Trophoblast cell (in vitro differentiated cells and primary cell): ENCODE results near the gene FMNL2.

Experiments used
- DNase-seq, 2 donors: peaks; one replicate each; pipeline ENCODE4 v3.0.0-alpha.2; 2016
- H2AFZ ChIP-seq: 2 replicates; pipeline ENCODE4 v1.6.1; 2013; ENCODE audit warnings: low read length, moderate library complexity, mild to moderate bottlenecking; ENCODE audit not compliant: insufficient read depth, poor library complexity
- H2AK5ac ChIP-seq: 2 replicates; pipeline ENCODE4 v1.6.1; 2013; ENCODE audit warnings: mild to moderate bottlenecking, low read length
- H2BK120ac ChIP-seq: 2 replicates; pipeline ENCODE4 v1.6.1; 2013; ENCODE audit warnings: low read length, mild to moderate bottlenecking, moderate library complexity; ENCODE audit not compliant: insufficient read depth, poor library complexity
- H2BK12ac ChIP-seq: 2 replicates; pipeline ENCODE4 v1.6.1; 2013; ENCODE audit warnings: mild to moderate bottlenecking, low read length, moderate library complexity
- H2BK5ac ChIP-seq: 2 replicates; pipeline ENCODE4 v1.6.1; 2013; ENCODE audit warnings: low read length, low read depth, moderate library complexity, mild to moderate bottlenecking; ENCODE audit not compliant: poor library complexity
- H3K14ac ChIP-seq: 2 replicates; pipeline ENCODE4 v1.6.1; 2013; ENCODE audit warnings: mild to moderate bottlenecking, low read length
- H3K18ac ChIP-seq: 2 replicates; pipeline ENCODE4 v1.6.1; 2013; ENCODE audit warnings: mild to moderate bottlenecking, low read length
- H3K23ac ChIP-seq: 2 replicates; pipeline ENCODE4 v1.6.1; 2013; ENCODE audit warnings: low read length
- H3K27ac ChIP-seq: 2 replicates; pipeline ENCODE4 v1.5.1; 2013; ENCODE audit warnings: low read depth, mild to moderate bottlenecking, inconsistent platforms, low read length, moderate library complexity
- H3K27me3 ChIP-seq: 2 replicates; pipeline ENCODE4 v1.6.1; 2013; ENCODE audit warnings: inconsistent platforms, mild to moderate bottlenecking, low read length, moderate library complexity; ENCODE audit not compliant: insufficient read depth
- H3K36me3 ChIP-seq, 2 experiments: 1 replicate in 1 of 2; 2 replicates in 1 of 2; pipeline ENCODE4 v1.6.1; 2013; ENCODE audit warnings: low read length in 2 of 2, mild to moderate bottlenecking in 2 of 2, moderate library complexity in 1 of 2; ENCODE audit not compliant: insufficient read depth in 2 of 2, control insufficient read depth in 1 of 2
- H3K4ac ChIP-seq: 2 replicates; pipeline ENCODE4 v1.6.1; 2013; ENCODE audit warnings: low read depth, mild to moderate bottlenecking, low read length, moderate library complexity
- H3K4me1 ChIP-seq, 2 experiments: 1 replicate in 1 of 2; 2 replicates in 1 of 2; pipeline ENCODE4 v1.6.1; 2013; ENCODE audit warnings: low read length in 2 of 2, mild to moderate bottlenecking in 2 of 2, moderate library complexity in 1 of 2; ENCODE audit not compliant: insufficient read depth in 2 of 2, control insufficient read depth in 1 of 2
- H3K4me2 ChIP-seq: 2 replicates; pipeline ENCODE4 v1.6.1; 2013; ENCODE audit warnings: inconsistent platforms, mild to moderate bottlenecking, low read length, moderate library complexity
- H3K4me3 ChIP-seq: 2 replicates; pipeline ENCODE4 v1.5.1; 2013; ENCODE audit warnings: mild to moderate bottlenecking, low read depth, low read length, inconsistent platforms
- H3K79me1 ChIP-seq: one replicate; pipeline ENCODE4 v1.6.1; 2013; ENCODE audit warnings: low read length
- H3K79me2 ChIP-seq: 2 replicates; pipeline ENCODE4 v1.6.1; 2013; ENCODE audit warnings: low read length, mild to moderate bottlenecking; ENCODE audit not compliant: control insufficient read depth, insufficient read depth, poor library complexity
- H3K9ac ChIP-seq: 2 replicates; pipeline ENCODE4 v1.6.1; 2013; ENCODE audit warnings: mild to moderate bottlenecking, low read length
- H3K9me3 ChIP-seq: 2 replicates; pipeline ENCODE4 v1.6.1; 2013; ENCODE audit warnings: low read depth, mild to moderate bottlenecking, control low read depth, inconsistent platforms, low read length; ENCODE audit not compliant: insufficient read depth
- H4K12ac ChIP-seq: 2 replicates; pipeline ENCODE4 v1.6.1; 2013; ENCODE audit warnings: low read depth, mild to moderate bottlenecking, low read length, moderate library complexity
- H4K8ac ChIP-seq: 2 replicates; pipeline ENCODE4 v1.6.1; 2013; ENCODE audit warnings: low read depth, mild to moderate bottlenecking, low read length, moderate library complexity
- H4K91ac ChIP-seq: one replicate; pipeline ENCODE4 v1.6.1; 2013; ENCODE audit warnings: low read depth, mild to moderate bottlenecking, low read length, moderate library complexity
- WGBS: extraction: QIAGEN DNeasy Blood & Tissue Kit; methylation state at CpG from one replicate; pipeline ENCODE4 v1.1.7; 2013; ENCODE audit warnings: missing lambda C conversion rate; ENCODE audit not compliant: insufficient read length, insufficient coverage; ENCODE audit errors: extremely low coverage; 5-methylcytosine and 5-hydroxymethylcytosine counted together

The FMNL2 gene

GRCh38 chr2:152301131-152301530 lies 33.8 kb upstream of the FMNL2 start:
- Histone ChIP-seq H4K8ac (no peak overlapping the region), H2BK120ac (no peak overlapping the region), H3K14ac (no peak overlapping the region), H3K4me2 (no peak overlapping the region), H3K36me3 (no peaks in the 10 kb centered on the region), H2BK12ac (no peak overlapping the region), H3K27me3 (no peaks in the 10 kb centered on the region), H2AK5ac (no peak overlapping the region), H3K79me2 (no peaks in the 10 kb centered on the region), H3K18ac (no peak overlapping the region), H3K4ac (no peak overlapping the region), H3K4me1 (peaks cover 4 to 5% of the 10 kb centered on the region in 2 experiments), H3K27ac (no peak overlapping the region), H2BK5ac (no peak overlapping the region), H3K79me1 (no peaks in the 10 kb centered on the region), H3K9me3 (no peaks in the 10 kb centered on the region), H3K23ac (no peak overlapping the region), H4K12ac (no peak overlapping the region), H3K9ac (no peak overlapping the region), H2AFZ (no peak overlapping the region), H4K91ac (no peak overlapping the region), H3K4me3 (no peak overlapping the region)
- peak; percentile 57 to 82 for DNase-seq
- WGBS = no CpG with 5 or more reads among the region's 3 CpGs

- Histone ChIP-seq H2BK5ac (no peak overlapping the region), H4K91ac (no peak overlapping the region), H3K4me1 (peaks cover 4 to 5% of the 10 kb centered on the region in 2 experiments), H3K9me3 (no peaks in the 10 kb centered on the region), H3K9ac (no peak overlapping the region), H2BK120ac (no peak overlapping the region), H3K4me2 (no peak overlapping the region), H3K36me3 (no peaks in the 10 kb centered on the region), H2AK5ac (no peak overlapping the region), H3K14ac (no peak overlapping the region), H3K79me2 (no peaks in the 10 kb centered on the region), H3K79me1 (no peaks in the 10 kb centered on the region), H3K23ac (no peak overlapping the region), H3K4ac (no peak overlapping the region), H3K18ac (no peak overlapping the region), H3K27me3 (no peaks in the 10 kb centered on the region), H4K12ac (no peak overlapping the region), H2BK12ac (no peak overlapping the region), H2AFZ (no peak overlapping the region), H3K4me3 (no peak overlapping the region), H3K27ac (no peak overlapping the region), H4K8ac (no peak overlapping the region)
- peak in 1 of 2 donors; percentile 17 for DNase-seq
- WGBS = no CpG with 5 or more reads among the region's 2 CpGs
These were observed 31.0 kb upstream of the FMNL2 start for GRCh38 chr2:152303951-152304350.

- no peak overlapping the region for H2AK5ac ChIP-seq
- H3K9ac ChIP-seq = no peak overlapping the region
- no peak overlapping the region for H3K4me3 ChIP-seq
- no peaks in the 10 kb centered on the region for H3K27me3 ChIP-seq
- no peaks in the 10 kb centered on the region for H3K79me2 ChIP-seq
- no peak overlapping the region for H4K8ac ChIP-seq
- no peak overlapping the region for H3K27ac ChIP-seq
- no peak overlapping the region for H2BK5ac ChIP-seq
- H2AFZ ChIP-seq = no peak overlapping the region
- peaks cover 4 to 5% of the 10 kb centered on the region in 2 experiments for H3K4me1 ChIP-seq
- H4K12ac ChIP-seq = no peak overlapping the region
- no peak overlapping the region for H3K18ac ChIP-seq
- peak; percentile 73 to 91 for DNase-seq
- no peak overlapping the region for H3K4me2 ChIP-seq
- no peaks in the 10 kb centered on the region for H3K79me1 ChIP-seq
- no peak overlapping the region for H3K23ac ChIP-seq
- H3K4ac ChIP-seq = no peak overlapping the region
- no peak overlapping the region for H4K91ac ChIP-seq
- no peak overlapping the region for H2BK12ac ChIP-seq
- H2BK120ac ChIP-seq = no peak overlapping the region
- H3K36me3 ChIP-seq = no peaks in the 10 kb centered on the region
- no peak overlapping the region for H3K14ac ChIP-seq
- WGBS = no CpG with 5 or more reads among the region's 1 CpG
- H3K9me3 ChIP-seq = no peaks in the 10 kb centered on the region
These were observed 30.1 kb upstream of the FMNL2 start for GRCh38 chr2:152304836-152305235.

GRCh38 chr2:152307863-152308262 lies 27.1 kb upstream of the FMNL2 start:
- Histone ChIP-seq H2AFZ (no peak overlapping the region), H4K91ac (no peak overlapping the region), H2BK12ac (no peak overlapping the region), H4K8ac (no peak overlapping the region), H2BK120ac (no peak overlapping the region), H3K4me2 (no peak overlapping the region), H3K9ac (no peak overlapping the region), H3K27ac (no peak overlapping the region), H4K12ac (no peak overlapping the region), H2AK5ac (no peak overlapping the region), H3K79me1 (no peaks in the 10 kb centered on the region), H3K14ac (no peak overlapping the region), H3K36me3 (no peaks in the 10 kb centered on the region), H3K4me1 (peaks cover 4 to 5% of the 10 kb centered on the region in 2 experiments), H3K27me3 (no peaks in the 10 kb centered on the region), H3K18ac (no peak overlapping the region), H3K4me3 (no peak overlapping the region), H3K79me2 (no peaks in the 10 kb centered on the region), H3K23ac (no peak overlapping the region), H3K9me3 (no peaks in the 10 kb centered on the region), H2BK5ac (no peak overlapping the region), H3K4ac (no peak overlapping the region)
- no peak for DNase-seq
- WGBS = no CpG with 5 or more reads among the region's 1 CpG
